ENCODE results near the gene TRIOBP. TPM values are rescaled to one million over a fixed set of nuclear protein-coding genes. Genes with fewer than 3 reads are reported as not detected.

TRIOBP gene
- polyA plus RNA-seq, 1 experiment, result 73.9 TPM

DNA sequence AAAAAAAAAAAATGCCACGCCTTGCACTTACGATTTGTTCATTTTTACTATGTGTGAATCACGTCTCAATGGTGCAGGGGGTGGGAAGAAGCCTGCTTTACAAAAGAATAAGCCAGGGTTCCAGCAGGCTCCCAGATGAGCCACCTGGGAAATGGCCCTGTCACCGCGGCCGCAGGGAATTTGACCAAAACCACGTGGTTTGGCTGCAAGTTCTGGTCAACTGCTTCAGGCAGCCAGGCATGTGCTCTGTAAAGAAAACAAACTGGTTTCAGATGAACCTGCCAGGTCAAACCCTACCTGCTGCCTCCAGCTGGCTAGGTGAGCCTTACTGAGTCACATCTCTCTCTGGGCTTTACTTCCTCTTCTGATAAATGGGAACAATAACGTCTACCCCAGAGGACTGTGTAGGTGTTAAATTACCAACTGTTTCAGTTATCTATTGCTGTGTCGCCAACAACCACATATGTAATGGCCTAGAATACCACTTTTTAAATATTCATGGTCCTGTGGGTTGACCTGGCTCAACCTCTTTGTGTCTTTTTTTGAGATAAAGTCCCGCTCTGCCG, 80.4 kb downstream of the TRIOBP start:
- DNase-seq (ENCODE audit: low read depth), result peak; percentile 82
- H3K36me3 ChIP-seq (ENCODE audit: control insufficient read depth, insufficient read depth, low read length), result peaks cover 15% of the 10 kb centered on the region
- ChIA-PET POLR2A (no interaction called here), CTCF (interaction anchor here (1.3 to 1.5 kb wide), 2 partner anchors 9 to 10 kb away, joined by 5 read pairs; no protein-coding TSS in a partner anchor)
- no peak overlapping the region for H3K4me3 ChIP-seq (ENCODE audit: low read depth, low read length)
- H3K27me3 ChIP-seq (ENCODE audit: control insufficient read depth, insufficient read depth, low read length), result no peaks in the 10 kb centered on the region; the same call in 1 of the 2 replicates
- TF ChIP-seq, protein P1, sequence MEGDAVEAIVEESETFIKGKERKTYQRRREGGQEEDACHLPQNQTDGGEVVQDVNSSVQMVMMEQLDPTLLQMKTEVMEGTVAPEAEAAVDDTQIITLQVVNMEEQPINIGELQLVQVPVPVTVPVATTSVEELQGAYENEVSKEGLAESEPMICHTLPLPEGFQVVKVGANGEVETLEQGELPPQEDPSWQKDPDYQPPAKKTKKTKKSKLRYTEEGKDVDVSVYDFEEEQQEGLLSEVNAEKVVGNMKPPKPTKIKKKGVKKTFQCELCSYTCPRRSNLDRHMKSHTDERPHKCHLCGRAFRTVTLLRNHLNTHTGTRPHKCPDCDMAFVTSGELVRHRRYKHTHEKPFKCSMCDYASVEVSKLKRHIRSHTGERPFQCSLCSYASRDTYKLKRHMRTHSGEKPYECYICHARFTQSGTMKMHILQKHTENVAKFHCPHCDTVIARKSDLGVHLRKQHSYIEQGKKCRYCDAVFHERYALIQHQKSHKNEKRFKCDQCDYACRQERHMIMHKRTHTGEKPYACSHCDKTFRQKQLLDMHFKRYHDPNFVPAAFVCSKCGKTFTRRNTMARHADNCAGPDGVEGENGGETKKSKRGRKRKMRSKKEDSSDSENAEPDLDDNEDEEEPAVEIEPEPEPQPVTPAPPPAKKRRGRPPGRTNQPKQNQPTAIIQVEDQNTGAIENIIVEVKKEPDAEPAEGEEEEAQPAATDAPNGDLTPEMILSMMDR (IDR thresholded peaks at IDR 0.05; ENCODE audit: insufficient read depth, low read depth, low read length), result no peak

DNA sequence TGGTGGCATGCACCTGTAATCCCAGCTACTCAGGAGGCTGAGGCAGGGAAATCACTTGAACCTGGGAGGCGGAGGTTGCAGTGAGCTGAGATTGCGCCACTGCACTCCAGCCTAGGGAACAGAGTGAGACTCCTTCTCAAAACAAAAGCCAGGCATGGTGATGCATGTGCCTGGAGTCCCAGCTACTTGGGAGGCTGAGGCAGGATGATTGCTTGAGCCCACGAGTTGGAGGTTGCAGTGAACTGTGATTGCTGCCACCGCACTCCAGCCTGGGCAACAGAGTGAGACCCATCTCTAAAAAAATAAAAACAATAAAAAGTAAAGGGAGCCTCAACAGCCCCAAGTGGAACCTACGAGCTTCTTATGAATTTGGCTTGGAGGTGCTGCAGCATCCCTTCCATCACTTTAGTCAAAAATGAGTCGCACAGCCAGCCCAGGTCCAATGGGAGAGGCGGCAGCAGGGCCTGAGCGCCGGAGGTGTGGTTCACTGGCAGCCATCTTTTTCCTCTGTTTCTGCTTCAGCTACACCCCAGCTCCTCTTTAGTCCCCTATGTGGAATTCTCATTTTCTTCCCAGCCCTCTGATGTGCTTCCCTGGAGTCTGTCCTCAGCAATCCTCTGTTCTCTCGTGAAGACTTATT, 81.6 kb downstream of the TRIOBP start:
- no peak for DNase-seq (ENCODE audit: low read depth)
- CTCF ChIA-PET, result no interaction called here
- TF ChIP-seq, protein P1 (IDR thresholded peaks at IDR 0.05; ENCODE audit: insufficient read depth, low read depth, low read length), result no peak
- peaks cover 8% of the 10 kb centered on the region for H3K36me3 ChIP-seq (ENCODE audit: control insufficient read depth, insufficient read depth, low read length)
- POLR2A ChIA-PET, result interaction anchor here (0.6 kb wide), 1 partner anchor 174 kb away, joined by 5 read pairs; no protein-coding TSS in a partner anchor
- no peak overlapping the region for H3K4me3 ChIP-seq (ENCODE audit: low read depth, low read length)
- no peaks in the 10 kb centered on the region; the same call in 1 of the 2 replicates for H3K27me3 ChIP-seq (ENCODE audit: control insufficient read depth, insufficient read depth, low read length)

DNA sequence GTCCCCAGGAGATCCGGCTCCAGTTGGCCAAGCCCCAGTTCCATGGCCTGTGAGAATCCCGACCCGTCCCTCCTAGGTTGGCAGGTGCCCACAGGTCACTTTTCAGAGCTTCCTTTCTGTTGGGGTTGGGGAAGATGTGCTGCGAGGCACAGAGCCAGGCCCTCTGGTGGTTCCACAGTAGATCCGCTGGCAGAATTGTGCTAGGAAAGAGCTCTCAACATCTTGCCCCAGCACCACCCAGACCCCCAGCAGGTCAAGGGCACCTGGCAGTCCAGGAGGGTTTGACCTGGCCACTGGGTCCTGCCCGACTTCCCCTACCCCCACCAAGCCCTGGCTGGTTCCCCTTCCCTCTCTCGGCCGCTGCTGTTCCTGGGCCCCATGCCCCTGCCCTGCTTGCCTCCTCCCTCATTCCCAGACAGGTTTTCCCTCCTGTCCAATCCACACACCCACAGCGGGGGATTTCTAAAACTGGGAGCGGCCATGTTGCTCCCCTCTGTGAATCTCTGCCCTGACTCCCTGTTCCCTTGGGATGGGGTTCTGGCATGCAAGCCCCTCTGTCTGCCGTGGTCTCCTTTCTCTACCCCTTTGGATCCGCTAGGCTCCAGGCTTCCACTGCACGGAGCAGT, 84.7 kb downstream of the TRIOBP start:
- no peaks in the 10 kb centered on the region for H3K36me3 ChIP-seq (ENCODE audit: control insufficient read depth, insufficient read depth, low read length)
- DNase-seq (ENCODE audit: low read depth), result no peak
- H3K4me3 ChIP-seq (ENCODE audit: low read depth, low read length), result no peak overlapping the region
- CTCF ChIA-PET, result interaction anchor here (0.7 to 3.3 kb wide), 6 partner anchors 11 to 189 kb away, joined by 3 to 26 read pairs (median 8); no protein-coding TSS in a partner anchor
- POLR2A ChIA-PET, result interaction anchor here (0.5 kb wide), 1 partner anchor 53 kb away, joined by 6 read pairs; no protein-coding TSS in a partner anchor
- TF ChIP-seq, protein P1 (IDR thresholded peaks at IDR 0.05; ENCODE audit: insufficient read depth, low read depth, low read length), result peak; percentile 31; the same call in 1 of the 2 replicates
- no peaks in the 10 kb centered on the region; the same call in 1 of the 2 replicates for H3K27me3 ChIP-seq (ENCODE audit: control insufficient read depth, insufficient read depth, low read length)

DNA sequence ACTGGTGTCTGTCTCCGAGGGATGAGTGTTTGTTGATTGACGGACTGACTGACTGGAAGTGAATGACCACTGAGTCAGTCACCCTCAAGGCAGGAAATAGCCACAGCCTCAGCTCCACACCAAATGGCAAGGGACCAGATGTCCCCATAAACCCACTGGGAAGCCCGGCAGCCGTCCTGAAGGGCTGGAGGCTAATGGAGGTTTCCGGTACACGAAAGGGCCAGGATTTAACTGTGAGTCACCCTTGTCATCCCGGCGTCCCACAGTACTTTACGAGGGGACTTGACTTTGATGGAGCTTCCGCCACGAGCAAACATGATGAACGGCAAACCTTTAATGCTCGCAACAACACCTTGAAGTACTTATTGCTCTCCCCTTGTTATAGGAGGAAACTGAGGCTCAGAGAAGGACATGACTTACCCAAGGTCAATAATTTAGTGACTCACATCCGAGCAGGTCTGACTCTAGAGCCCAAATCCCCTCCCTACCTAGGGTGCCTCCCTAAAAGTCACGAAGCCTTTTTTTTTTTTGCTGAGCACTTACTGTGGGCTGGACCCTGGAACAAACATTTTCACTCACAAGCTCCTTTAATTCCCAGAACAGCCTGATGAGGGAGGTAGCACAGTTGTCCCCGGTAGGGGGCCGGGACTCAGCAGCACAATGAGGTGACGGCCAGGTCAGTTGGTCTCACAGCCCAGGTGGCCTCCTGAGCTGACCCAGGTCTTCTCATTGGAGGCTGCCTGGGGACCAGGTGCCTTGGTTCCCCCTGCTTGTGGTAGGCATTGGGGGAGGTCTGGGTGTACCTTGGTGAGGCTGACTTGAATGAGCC, 85.7 kb downstream of the TRIOBP start:
- Histone ChIP-seq H3K4me3 (ENCODE audit: low read depth, low read length) (no peak overlapping the region), H3K27me3 (ENCODE audit: control insufficient read depth, insufficient read depth, low read length) (no peaks in the 10 kb centered on the region; the same call in 1 of the 2 replicates), H3K36me3 (ENCODE audit: control insufficient read depth, insufficient read depth, low read length) (no peaks in the 10 kb centered on the region)
- CTCF ChIA-PET, result interaction anchor here (0.6 to 3.3 kb wide), 7 partner anchors 10 to 244 kb away, joined by 3 to 26 read pairs (median 7); no protein-coding TSS in a partner anchor
- TF ChIP-seq, protein P1 (IDR thresholded peaks at IDR 0.05; ENCODE audit: insufficient read depth, low read depth, low read length), result peak; percentile 37
- DNase-seq (ENCODE audit: low read depth), result peak; percentile 78
- POLR2A ChIA-PET, result interaction anchor here (0.5 kb wide), 1 partner anchor 54 kb away, joined by 6 read pairs; no protein-coding TSS in a partner anchor

Measured in BJ (cell line).